ENCODE measurements around the gene DGKB. TPM values are rescaled to one million over a fixed set of nuclear protein-coding genes. Genes with fewer than 3 reads are reported as not detected.

The DGKB gene
- total and polyA plus RNA-seq, 8 donors = 0.20 to 260 (median 3.2) TPM; not detected in 4

DNA sequence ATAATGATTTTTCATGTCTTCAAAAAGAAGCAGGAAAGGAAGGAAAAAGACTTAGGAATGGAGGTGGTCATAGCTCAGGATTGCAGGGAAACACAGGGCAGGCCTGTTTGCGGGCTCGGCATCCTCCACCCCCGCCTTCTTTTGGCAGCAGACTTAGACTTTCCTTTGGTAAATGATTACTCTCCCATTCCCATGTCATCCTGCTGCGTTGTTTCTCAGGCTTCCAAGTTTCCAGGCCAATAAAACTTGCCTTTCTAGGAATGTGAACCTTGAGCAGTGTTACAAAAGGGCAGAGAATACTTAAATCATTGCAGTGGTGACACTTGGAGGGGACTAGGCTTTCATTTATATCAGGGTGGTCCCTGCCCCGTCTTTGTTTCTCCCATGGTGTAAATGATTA is 34.0 kb upstream of the DGKB start:
- peak in 2 of 3 donors; percentile 5 to 10 for TF ChIP-seq POLR2AphosphoS5 (IDR thresholded peaks at IDR 0.05)
- TF ChIP-seq, protein P1, sequence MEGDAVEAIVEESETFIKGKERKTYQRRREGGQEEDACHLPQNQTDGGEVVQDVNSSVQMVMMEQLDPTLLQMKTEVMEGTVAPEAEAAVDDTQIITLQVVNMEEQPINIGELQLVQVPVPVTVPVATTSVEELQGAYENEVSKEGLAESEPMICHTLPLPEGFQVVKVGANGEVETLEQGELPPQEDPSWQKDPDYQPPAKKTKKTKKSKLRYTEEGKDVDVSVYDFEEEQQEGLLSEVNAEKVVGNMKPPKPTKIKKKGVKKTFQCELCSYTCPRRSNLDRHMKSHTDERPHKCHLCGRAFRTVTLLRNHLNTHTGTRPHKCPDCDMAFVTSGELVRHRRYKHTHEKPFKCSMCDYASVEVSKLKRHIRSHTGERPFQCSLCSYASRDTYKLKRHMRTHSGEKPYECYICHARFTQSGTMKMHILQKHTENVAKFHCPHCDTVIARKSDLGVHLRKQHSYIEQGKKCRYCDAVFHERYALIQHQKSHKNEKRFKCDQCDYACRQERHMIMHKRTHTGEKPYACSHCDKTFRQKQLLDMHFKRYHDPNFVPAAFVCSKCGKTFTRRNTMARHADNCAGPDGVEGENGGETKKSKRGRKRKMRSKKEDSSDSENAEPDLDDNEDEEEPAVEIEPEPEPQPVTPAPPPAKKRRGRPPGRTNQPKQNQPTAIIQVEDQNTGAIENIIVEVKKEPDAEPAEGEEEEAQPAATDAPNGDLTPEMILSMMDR (IDR thresholded peaks at IDR 0.05) = no peak
- H3K27me3 ChIP-seq = no peaks in the 10 kb centered on the region
- H3K36me3 ChIP-seq = no peaks in the 10 kb centered on the region
- H3K27ac ChIP-seq = no peak overlapping the region
- intact Hi-C loops (cut with DNase I; ENCODE audit: low total_unique reads) = no loop called here
- H3K4me3 ChIP-seq = no peak overlapping the region
- DNase-seq = peak in 1 of 2 donors; percentile 58
- H3K9me3 ChIP-seq = no peaks in the 10 kb centered on the region
- no peaks in the 10 kb centered on the region for H3K4me1 ChIP-seq
- 16 to 25% (median 20%) methylated on average over 5 of the region's 5 CpGs for WGBS, 5 donors

DNA sequence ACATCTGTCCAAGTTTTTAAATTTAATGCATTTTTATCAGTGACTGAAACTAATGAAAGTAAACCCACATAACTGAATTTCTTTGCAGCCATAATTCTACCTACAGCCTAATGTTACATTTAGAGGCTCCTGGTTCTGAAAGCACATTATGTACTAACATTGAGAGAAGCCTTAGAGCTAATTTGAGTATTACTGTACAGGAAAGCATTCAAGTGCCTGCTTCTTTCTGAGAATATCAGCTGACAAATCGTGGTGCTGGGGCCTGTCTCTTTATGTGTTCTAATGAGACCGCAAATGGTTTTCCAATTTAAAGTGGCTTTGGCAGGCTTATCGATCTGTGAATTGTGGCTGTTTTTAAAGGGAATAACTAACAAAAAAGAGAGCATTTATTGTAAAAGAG is 32.3 kb upstream of the DGKB start:
- WGBS, 5 donors = 73 to 84% (median 78%) methylated on average over 3 of the region's 3 CpGs
- TF ChIP-seq, protein P1 (IDR thresholded peaks at IDR 0.05) = no peak
- TF ChIP-seq POLR2A (IDR thresholded peaks at IDR 0.05) (no peak), POLR2AphosphoS5 (IDR thresholded peaks at IDR 0.05) (no peak), EP300 (IDR thresholded peaks at IDR 0.05) (no peak)

DNA sequence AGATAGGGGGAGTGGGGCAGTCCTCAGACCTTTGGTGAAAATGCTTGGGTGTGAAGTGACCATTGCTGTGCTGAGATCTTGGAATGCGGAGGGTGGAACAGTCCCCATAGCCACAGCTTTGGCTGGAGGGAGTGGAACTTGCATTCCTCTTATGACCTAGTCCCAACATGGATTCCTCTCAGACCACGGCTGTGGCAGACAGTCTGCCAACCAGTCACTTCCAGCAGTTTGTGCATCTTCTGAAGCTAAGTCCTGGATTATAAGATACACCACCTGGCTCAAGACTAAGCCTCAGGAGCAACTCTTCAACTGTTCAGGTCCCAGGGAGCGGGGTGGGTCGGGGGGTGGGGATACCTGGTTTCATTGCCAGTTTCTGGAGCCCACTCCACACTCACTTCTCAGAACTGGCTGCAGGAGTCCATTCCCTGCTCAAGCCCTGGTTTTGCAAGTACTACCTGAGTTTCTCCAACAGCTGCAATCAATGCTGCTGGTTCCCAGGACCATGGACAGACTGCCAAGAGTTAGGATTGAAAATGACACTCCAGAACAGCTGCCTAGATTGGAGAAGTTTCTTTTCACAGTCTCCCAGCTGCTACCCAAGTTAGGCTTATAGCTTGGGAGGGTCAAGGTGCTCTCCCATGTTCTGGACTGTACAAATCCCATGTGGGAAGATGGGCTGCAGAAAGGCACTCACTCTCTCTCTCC is 29.1 kb upstream of the DGKB start:
- no peaks in the 10 kb centered on the region for H3K27me3 ChIP-seq
- WGBS, 5 donors = 80 to 89% (median 86%) methylated on average over 3 to 4 of the region's 4 CpGs

More for the DNA sequence above, 32.3 kb upstream of the DGKB start:
- H3K27me3 ChIP-seq = no peaks in the 10 kb centered on the region
- no peaks in the 10 kb centered on the region for H3K9me3 ChIP-seq
- H3K4me1 ChIP-seq = no peaks in the 10 kb centered on the region
- no peaks in the 10 kb centered on the region for H3K36me3 ChIP-seq
- intact Hi-C loops (cut with DNase I; ENCODE audit: low total_unique reads) = no loop called here
- no peak overlapping the region for H3K27ac ChIP-seq
- H3K4me3 ChIP-seq = no peak overlapping the region
- DNase-seq = no peak

DNA sequence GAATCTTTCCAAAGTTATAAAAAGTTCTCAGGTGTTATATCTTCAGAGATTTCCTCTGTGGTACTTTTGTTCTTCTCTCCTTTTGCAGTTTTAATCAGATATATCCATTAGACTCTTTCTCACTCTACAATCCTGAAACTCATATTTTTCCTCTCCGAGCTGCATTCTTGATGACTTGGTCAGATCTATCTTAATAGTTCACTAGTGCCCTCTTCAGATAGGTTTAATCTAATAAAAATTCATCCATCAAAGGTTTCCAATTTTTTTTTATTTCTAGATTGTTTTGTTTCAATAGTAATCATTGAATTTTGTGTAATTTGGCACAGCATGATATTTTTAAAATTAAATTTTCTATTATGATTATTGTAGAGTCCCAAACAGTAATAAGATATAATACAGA is 21.8 kb upstream of the DGKB start:
- TF ChIP-seq EP300 (IDR thresholded peaks at IDR 0.05) (no peak), POLR2AphosphoS5 (IDR thresholded peaks at IDR 0.05) (no peak), POLR2A (IDR thresholded peaks at IDR 0.05) (no peak)
- TF ChIP-seq, protein P1 (IDR thresholded peaks at IDR 0.05) = no peak
- H3K9me3 ChIP-seq = no peaks in the 10 kb centered on the region
- no peak for DNase-seq
- H3K4me3 ChIP-seq = no peak overlapping the region
- no peaks in the 10 kb centered on the region for H3K36me3 ChIP-seq
- intact Hi-C loops (cut with DNase I; ENCODE audit: low total_unique reads) = no loop called here
- H3K27ac ChIP-seq = no peak overlapping the region
- no peaks in the 10 kb centered on the region for H3K4me1 ChIP-seq
- no peaks in the 10 kb centered on the region for H3K27me3 ChIP-seq
- WGBS, 5 donors = 60 to 83% (median 80%) methylated on average over 1 of the region's 1 CpG

More for the DNA sequence above, 29.1 kb upstream of the DGKB start:
- Histone ChIP-seq H3K9me3 (no peaks in the 10 kb centered on the region), H3K4me3 (no peak overlapping the region), H3K27ac (no peak overlapping the region), H3K36me3 (no peaks in the 10 kb centered on the region), H3K4me1 (no peaks in the 10 kb centered on the region)
- intact Hi-C loops (cut with DNase I; ENCODE audit: low total_unique reads) = no loop called here
- peak in 1 of 2 donors; percentile 6 for DNase-seq
- no peak for TF ChIP-seq POLR2AphosphoS5 (IDR thresholded peaks at IDR 0.05)
- TF ChIP-seq EP300 (IDR thresholded peaks at IDR 0.05) = no peak
- TF ChIP-seq, protein P1 (IDR thresholded peaks at IDR 0.05) = no peak
- TF ChIP-seq POLR2A (IDR thresholded peaks at IDR 0.05) = no peak

All from stomach (tissue), 9 donors.